Activated CD4-positive, alpha-beta T cell treated with anti-CD3 and anti-CD28 coated beads for 36 hours (primary cell): ENCODE data around the gene TTLL3. TPM values are rescaled to one million over a fixed set of nuclear protein-coding genes. Genes with fewer than 3 reads are reported as not detected.
A peak's percentile ranks its signal among the peaks of the same experiment; 100 is the strongest.
"Not testable (repeated sequence)": the region's sequence is repeated elsewhere in the genome, so short reads cannot be mapped to it uniquely, and the experiment has no call there.

Source experiments
- ATAC-seq: fragments of 200-7000 bp; cut with Tn5 transposase; one replicate; pipeline ENCODE4 v1.10.0; 2021; ENCODE audit warnings: mild to moderate bottlenecking, moderate library complexity
- CTCF ChIA-PET: fragments of 350-600 bp; sonication (Branson Sonifier 250); formaldehyde crosslinking; loops from one replicate; lab custom pipeline; 2021; ENCODE audit warnings: antibody characterized with exemption; lab: Charles Lee
- POLR2A ChIA-PET: fragments of 350-600 bp; sonication (Branson Sonifier 250); formaldehyde crosslinking; loops from one replicate; lab custom pipeline; 2021; ENCODE audit warnings: antibody characterized with exemption, inconsistent platforms; lab: Charles Lee
- DNase-seq: peaks from one replicate; pipeline ENCODE4 v3.0.0-alpha.2; 2020
- H3K27ac Mint-ChIP-seq: one replicate; pipeline ENCODE4 v1.8.0; 2021; ENCODE audit warnings: mixed read lengths
- H3K27me3 Mint-ChIP-seq: one replicate; pipeline ENCODE4 v1.8.0; 2021; ENCODE audit warnings: mixed read lengths
- H3K36me3 Mint-ChIP-seq: one replicate; pipeline ENCODE4 v1.8.0; 2021; ENCODE audit warnings: low read depth, mixed read lengths
- H3K4me1 Mint-ChIP-seq: one replicate; pipeline ENCODE4 v1.8.0; 2021; ENCODE audit warnings: mixed read lengths
- H3K4me3 Mint-ChIP-seq: one replicate; pipeline ENCODE4 v1.8.0; 2021; ENCODE audit warnings: mild to moderate bottlenecking, moderate library complexity, mixed read lengths
- H3K9me3 Mint-ChIP-seq: one replicate; pipeline ENCODE4 v1.8.0; 2021; ENCODE audit warnings: low read depth, mixed read lengths
- intact Hi-C, 2 experiments: fragments of 100-400 bp; cut with DNase I in 1 of 2; cut with micrococcal nuclease in 1 of 2; formaldehyde crosslinking; loops; one replicate each; pipeline versions ENCODE4 v1.14.2 to v1.15.1; 2022 to 2024; cut with DNase I, micrococcal nuclease
- total RNA-seq, 2 experiments: library from RNA; stranded (reverse); gene quantifications; one replicate each; pipeline ENCODE4 v1.2.3, GENCODE V29; 2021

Gene TTLL3
- total RNA-seq, 2 experiments from 2014 or later = 47.5 to 49.8 TPM

GRCh38 chr3:9852528-9852927 lies 42.5 kb downstream of the TTLL3 start:
- Mint-ChIP-seq H3K27ac (no peak overlapping the region), H3K4me1 (peaks cover 3% of the 10 kb centered on the region), H3K27me3 (no peaks in the 10 kb centered on the region), H3K4me3 (no peak overlapping the region), H3K9me3 (no peaks in the 10 kb centered on the region), H3K36me3 (no peaks in the 10 kb centered on the region)
- no peak for ATAC-seq
- ChIA-PET POLR2A (no interaction called here), CTCF (interaction anchor here (0.8 to 1.0 kb wide), 2 partner anchors 11 to 13 kb away, joined by 3 read pairs; no protein-coding TSS in a partner anchor)
- intact Hi-C loops = no loop called here
- DNase-seq = no peak

- DNase-seq, ATAC-seq, H3K27me3 Mint-ChIP-seq, intact Hi-C loops, H3K9me3 Mint-ChIP-seq, POLR2A ChIA-PET, H3K36me3 Mint-ChIP-seq, H3K4me3 Mint-ChIP-seq, H3K27ac Mint-ChIP-seq, H3K4me1 Mint-ChIP-seq: not testable (repeated sequence)
- CTCF ChIA-PET = interaction anchor here (0.7 to 1.6 kb wide), 3 partner anchors 17 to 259 kb away, joined by 3 to 4 read pairs (median 4); no protein-coding TSS in a partner anchor
These were observed 44.4 kb downstream of the TTLL3 start for GRCh38 chr3:9854291-9854940.

GRCh38 chr3:9855594-9855993 lies 45.5 kb downstream of the TTLL3 start:
- ChIA-PET CTCF (interaction anchor here (0.8 to 1.6 kb wide), 2 partner anchors 76 to 125 kb away, joined by 3 to 4 read pairs; no protein-coding TSS in a partner anchor), POLR2A (no interaction called here)
- no peaks in the 10 kb centered on the region for H3K9me3 Mint-ChIP-seq
- no peak for ATAC-seq
- no peaks in the 10 kb centered on the region for H3K4me1 Mint-ChIP-seq
- no peak for DNase-seq
- intact Hi-C loops = no loop called here
- H3K36me3 Mint-ChIP-seq = no peaks in the 10 kb centered on the region
- H3K27me3 Mint-ChIP-seq = no peaks in the 10 kb centered on the region
- no peak overlapping the region for H3K27ac Mint-ChIP-seq
- no peak overlapping the region for H3K4me3 Mint-ChIP-seq

- ChIA-PET POLR2A (no interaction called here), CTCF (no interaction called here)
- no peaks in the 10 kb centered on the region for H3K36me3 Mint-ChIP-seq
- peaks cover 6% of the 10 kb centered on the region for H3K27me3 Mint-ChIP-seq
- H3K4me1 Mint-ChIP-seq = no peaks in the 10 kb centered on the region
- ATAC-seq (no peak), DNase-seq (no peak)
- intact Hi-C loops = no loop called here
- H3K27ac Mint-ChIP-seq = no peak overlapping the region
- no peaks in the 10 kb centered on the region for H3K9me3 Mint-ChIP-seq
- H3K4me3 Mint-ChIP-seq = no peak overlapping the region
These were observed 49.5 kb downstream of the TTLL3 start for GRCh38 chr3:9859530-9860025.

GRCh38 chr3:9861201-9861600 lies 51.1 kb downstream of the TTLL3 start:
- CTCF ChIA-PET = interaction anchor here (1.1 kb wide), 1 partner anchor 13 kb away, joined by 3 read pairs; no protein-coding TSS in a partner anchor
- H3K4me3 Mint-ChIP-seq = no peak overlapping the region
- intact Hi-C loops = no loop called here
- POLR2A ChIA-PET = no interaction called here
- no peaks in the 10 kb centered on the region for H3K36me3 Mint-ChIP-seq
- peaks cover 6% of the 10 kb centered on the region for H3K27me3 Mint-ChIP-seq
- no peaks in the 10 kb centered on the region for H3K9me3 Mint-ChIP-seq
- ATAC-seq (no peak), DNase-seq (no peak)
- H3K27ac Mint-ChIP-seq = no peak overlapping the region
- H3K4me1 Mint-ChIP-seq = no peaks in the 10 kb centered on the region

- H3K27ac Mint-ChIP-seq = no peak overlapping the region
- H3K4me1 Mint-ChIP-seq = no peaks in the 10 kb centered on the region
- POLR2A ChIA-PET = no interaction called here
- H3K4me3 Mint-ChIP-seq = no peak overlapping the region
- H3K36me3 Mint-ChIP-seq = no peaks in the 10 kb centered on the region
- DNase-seq (no peak), ATAC-seq (no peak)
- intact Hi-C loops = no loop called here
- CTCF ChIA-PET = interaction anchor here (1.1 kb wide), 1 partner anchor 13 kb away, joined by 3 read pairs; no protein-coding TSS in a partner anchor
- peaks cover 6% of the 10 kb centered on the region for H3K27me3 Mint-ChIP-seq
- no peaks in the 10 kb centered on the region for H3K9me3 Mint-ChIP-seq
These were observed 51.6 kb downstream of the TTLL3 start for GRCh38 chr3:9861626-9862130.

GRCh38 chr3:9862391-9863057 lies 52.5 kb downstream of the TTLL3 start:
- Mint-ChIP-seq H3K4me1 (no peaks in the 10 kb centered on the region), H3K27me3 (peaks cover 6% of the 10 kb centered on the region), H3K36me3 (no peaks in the 10 kb centered on the region), H3K9me3 (no peaks in the 10 kb centered on the region), H3K27ac (no peak overlapping the region), H3K4me3 (no peak overlapping the region)
- POLR2A ChIA-PET = no interaction called here
- DNase-seq (peak; percentile 55), ATAC-seq (peak; percentile 72)
- intact Hi-C loops = no loop called here
- CTCF ChIA-PET = no interaction called here

- H3K4me1 Mint-ChIP-seq = no peaks in the 10 kb centered on the region
- ChIA-PET CTCF (no interaction called here), POLR2A (interaction anchor here (0.5 kb wide), 2 partner anchors 42 to 443 kb away, joined by 4 to 6 read pairs; no protein-coding TSS in a partner anchor)
- H3K4me3 Mint-ChIP-seq = no peak overlapping the region
- peaks cover 6% of the 10 kb centered on the region for H3K27me3 Mint-ChIP-seq
- H3K36me3 Mint-ChIP-seq = no peaks in the 10 kb centered on the region
- DNase-seq (no peak), ATAC-seq (no peak)
- no peaks in the 10 kb centered on the region for H3K9me3 Mint-ChIP-seq
- no peak overlapping the region for H3K27ac Mint-ChIP-seq
- intact Hi-C loops = no loop called here
These were observed 53.2 kb downstream of the TTLL3 start for GRCh38 chr3:9863058-9863772.

- Mint-ChIP-seq H3K27me3 (peaks cover 6% of the 10 kb centered on the region), H3K4me3 (no peak overlapping the region), H3K4me1 (no peaks in the 10 kb centered on the region), H3K27ac (no peak overlapping the region), H3K36me3 (no peaks in the 10 kb centered on the region), H3K9me3 (no peaks in the 10 kb centered on the region)
- ChIA-PET CTCF (interaction anchor here (0.8 kb wide), 1 partner anchor 11 kb away, joined by 3 read pairs; no protein-coding TSS in a partner anchor), POLR2A (no interaction called here)
- DNase-seq (no peak), ATAC-seq (no peak)
- intact Hi-C loops = no loop called here
These were observed 54.3 kb downstream of the TTLL3 start for GRCh38 chr3:9864200-9864927.

GRCh38 chr3:9865125-9865637 lies 55.1 kb downstream of the TTLL3 start:
- H3K27ac Mint-ChIP-seq, H3K36me3 Mint-ChIP-seq, H3K4me3 Mint-ChIP-seq, ATAC-seq, H3K9me3 Mint-ChIP-seq, H3K4me1 Mint-ChIP-seq, intact Hi-C loops, DNase-seq, H3K27me3 Mint-ChIP-seq: not testable (repeated sequence)
- ChIA-PET CTCF (interaction anchor here (0.6 to 1.1 kb wide), 3 partner anchors 12 to 855 kb away, joined by 3 to 4 read pairs (median 3); no protein-coding TSS in a partner anchor), POLR2A (interaction anchor here (0.6 kb wide), 1 partner anchor 15 kb away, joined by 3 read pairs; the partner anchor contains the start of gene CIDEC)
